ENCODE results near the gene SLC8A1. TPM values are rescaled to one million over a fixed set of nuclear protein-coding genes. Genes with fewer than 3 reads are reported as not detected.

SLC8A1 gene
- total RNA-seq, 2 donors from 2014 or later = 0.66 to 7.8 TPM

DNA sequence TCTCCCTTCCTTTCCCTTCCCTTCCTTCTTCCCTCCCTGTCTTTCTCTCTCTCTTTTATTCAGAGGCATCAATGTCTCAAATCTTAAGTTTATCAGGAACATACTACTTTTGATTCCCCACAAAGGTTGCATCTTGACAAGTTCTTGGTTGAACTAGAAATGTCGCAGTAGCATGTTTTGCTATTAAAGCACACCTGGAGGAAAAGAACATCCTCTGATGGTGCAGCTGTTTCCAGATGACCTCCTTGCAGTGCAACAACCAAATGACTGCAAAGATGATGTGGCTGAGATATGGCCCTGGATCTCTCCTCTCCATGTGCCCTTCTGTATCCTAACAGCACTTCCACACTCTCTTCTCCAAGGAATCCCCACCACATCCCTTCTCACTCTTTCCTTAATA, 127.2 kb downstream of the SLC8A1 start:
- Histone ChIP-seq H3K36me3 (replicated peaks in 1 of 2; ENCODE audit: insufficient read depth in 1 of 2, low read depth in 2 of 2) (no peaks in the 10 kb centered on the region), H3K27ac (no peak overlapping the region), H3K9me3 (no peaks in the 10 kb centered on the region), H3K4me3 (no peak overlapping the region), H3K27me3 (no peaks in the 10 kb centered on the region), H3K4me1 (no peaks in the 10 kb centered on the region)
- ATAC-seq (no peak), DNase-seq (no peak)
- WGBS, 2 donors = 82 to 95% methylated on average over 1 of the region's 1 CpG
- no peak for TF ChIP-seq POLR2A (IDR thresholded peaks at IDR 0.05)
- TF ChIP-seq, protein P1, sequence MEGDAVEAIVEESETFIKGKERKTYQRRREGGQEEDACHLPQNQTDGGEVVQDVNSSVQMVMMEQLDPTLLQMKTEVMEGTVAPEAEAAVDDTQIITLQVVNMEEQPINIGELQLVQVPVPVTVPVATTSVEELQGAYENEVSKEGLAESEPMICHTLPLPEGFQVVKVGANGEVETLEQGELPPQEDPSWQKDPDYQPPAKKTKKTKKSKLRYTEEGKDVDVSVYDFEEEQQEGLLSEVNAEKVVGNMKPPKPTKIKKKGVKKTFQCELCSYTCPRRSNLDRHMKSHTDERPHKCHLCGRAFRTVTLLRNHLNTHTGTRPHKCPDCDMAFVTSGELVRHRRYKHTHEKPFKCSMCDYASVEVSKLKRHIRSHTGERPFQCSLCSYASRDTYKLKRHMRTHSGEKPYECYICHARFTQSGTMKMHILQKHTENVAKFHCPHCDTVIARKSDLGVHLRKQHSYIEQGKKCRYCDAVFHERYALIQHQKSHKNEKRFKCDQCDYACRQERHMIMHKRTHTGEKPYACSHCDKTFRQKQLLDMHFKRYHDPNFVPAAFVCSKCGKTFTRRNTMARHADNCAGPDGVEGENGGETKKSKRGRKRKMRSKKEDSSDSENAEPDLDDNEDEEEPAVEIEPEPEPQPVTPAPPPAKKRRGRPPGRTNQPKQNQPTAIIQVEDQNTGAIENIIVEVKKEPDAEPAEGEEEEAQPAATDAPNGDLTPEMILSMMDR (IDR thresholded peaks at IDR 0.05) = no peak
- intact Hi-C loops (cut with DNase I) = no loop called here

DNA sequence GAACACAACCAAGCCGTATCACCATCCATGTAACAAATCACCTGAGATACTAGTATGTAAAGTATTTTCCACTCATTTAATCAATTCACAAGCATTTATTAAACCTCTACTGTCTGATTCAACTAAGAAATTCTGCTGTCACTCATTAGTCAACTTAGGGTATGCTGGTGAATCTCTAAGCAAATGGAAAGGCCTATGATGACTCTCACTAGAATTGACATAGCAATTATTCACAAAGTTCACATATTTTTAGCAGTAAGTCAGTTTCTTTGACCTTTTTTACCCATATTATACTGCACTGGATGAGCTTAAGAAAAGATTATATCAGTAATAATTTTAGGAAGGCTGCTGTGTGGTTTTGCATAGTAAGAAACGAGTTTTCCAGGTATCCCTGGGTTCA, 130.1 kb downstream of the SLC8A1 start:
- WGBS, 2 donors = 72 to 75% methylated on average over 2 of the region's 2 CpGs
- Histone ChIP-seq H3K36me3 (replicated peaks in 1 of 2; ENCODE audit: insufficient read depth in 1 of 2, low read depth in 2 of 2) (no peaks in the 10 kb centered on the region), H3K4me1 (no peaks in the 10 kb centered on the region), H3K27ac (no peak overlapping the region), H3K4me3 (no peak overlapping the region), H3K27me3 (no peaks in the 10 kb centered on the region), H3K9me3 (no peaks in the 10 kb centered on the region)
- TF ChIP-seq, protein P1 (IDR thresholded peaks at IDR 0.05) = no peak
- TF ChIP-seq POLR2A (IDR thresholded peaks at IDR 0.05) = no peak
- intact Hi-C loops (cut with DNase I) = no loop called here
- ATAC-seq (no peak), DNase-seq (no peak)

DNA sequence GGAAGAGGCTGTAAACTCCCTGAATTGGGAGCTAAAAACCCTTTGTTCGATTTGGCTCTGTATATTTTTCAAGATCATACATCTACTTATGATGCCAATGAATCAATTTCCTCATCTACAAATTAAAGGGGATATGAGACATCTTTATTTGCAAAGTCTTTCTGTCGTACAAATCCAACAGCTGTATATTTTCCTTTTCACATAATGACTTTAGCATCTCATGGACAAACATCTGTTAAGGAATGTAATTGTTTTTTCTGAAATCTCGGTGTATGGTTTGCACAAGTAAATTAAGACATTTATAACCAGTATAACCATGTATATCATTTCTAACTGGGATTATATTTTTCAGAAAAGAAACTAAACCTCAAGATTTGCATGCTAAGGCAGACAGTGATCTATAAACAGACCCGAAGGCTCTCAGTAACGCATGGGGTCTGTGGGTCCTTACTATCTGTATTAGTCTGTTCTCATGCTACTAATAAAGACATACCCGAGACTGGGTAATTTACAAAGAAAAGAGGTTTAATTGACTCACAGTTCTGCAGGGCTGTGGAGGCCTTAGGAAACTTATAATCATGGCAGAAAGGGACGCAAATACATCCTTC, 130.8 kb downstream of the SLC8A1 start:
- H3K36me3 ChIP-seq (replicated peaks in 1 of 2; ENCODE audit: insufficient read depth in 1 of 2, low read depth in 2 of 2) = no peaks in the 10 kb centered on the region
- no peaks in the 10 kb centered on the region for H3K4me1 ChIP-seq
- H3K9me3 ChIP-seq = no peaks in the 10 kb centered on the region
- TF ChIP-seq, protein P1 (IDR thresholded peaks at IDR 0.05) = no peak
- no peak for TF ChIP-seq POLR2A (IDR thresholded peaks at IDR 0.05)
- no peak overlapping the region for H3K27ac ChIP-seq
- no peak for DNase-seq
- intact Hi-C loops (cut with DNase I) = no loop called here
- WGBS, 2 donors = 60 to 73% methylated on average over 7 of the region's 7 CpGs
- no peak overlapping the region for H3K4me3 ChIP-seq
- no peaks in the 10 kb centered on the region for H3K27me3 ChIP-seq
- no peak for ATAC-seq

DNA sequence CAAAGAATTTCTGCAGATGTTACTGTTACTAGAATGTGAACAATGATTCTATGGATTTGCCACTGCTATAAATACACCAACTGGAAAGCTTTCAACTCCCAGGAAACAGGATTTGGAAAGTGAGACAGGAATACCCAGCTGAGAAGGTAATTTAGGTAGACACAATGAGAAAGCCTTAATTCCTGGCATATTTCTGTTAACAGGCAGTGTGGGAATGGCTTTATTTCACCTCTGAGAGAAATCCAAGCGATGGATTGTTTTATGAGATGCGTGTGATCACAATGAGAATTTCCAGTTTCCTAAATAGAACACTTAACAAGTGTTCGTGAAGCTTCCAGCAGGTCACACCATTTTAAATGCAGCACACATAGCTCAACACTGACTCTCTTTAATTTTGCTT, 133.0 kb downstream of the SLC8A1 start:
- no peak for DNase-seq
- no peak for ATAC-seq
- intact Hi-C loops (cut with DNase I) = no loop called here
- H3K27ac ChIP-seq = no peak overlapping the region
- TF ChIP-seq, protein P1 (IDR thresholded peaks at IDR 0.05) = no peak
- no peak for TF ChIP-seq POLR2A (IDR thresholded peaks at IDR 0.05)
- no peak overlapping the region for H3K4me3 ChIP-seq
- H3K9me3 ChIP-seq = no peaks in the 10 kb centered on the region
- H3K36me3 ChIP-seq (replicated peaks in 1 of 2; ENCODE audit: insufficient read depth in 1 of 2, low read depth in 2 of 2) = no peaks in the 10 kb centered on the region
- H3K4me1 ChIP-seq = no peaks in the 10 kb centered on the region
- H3K27me3 ChIP-seq = no peaks in the 10 kb centered on the region
- WGBS, 2 donors = 56 to 58% methylated on average over 3 of the region's 3 CpGs

DNA sequence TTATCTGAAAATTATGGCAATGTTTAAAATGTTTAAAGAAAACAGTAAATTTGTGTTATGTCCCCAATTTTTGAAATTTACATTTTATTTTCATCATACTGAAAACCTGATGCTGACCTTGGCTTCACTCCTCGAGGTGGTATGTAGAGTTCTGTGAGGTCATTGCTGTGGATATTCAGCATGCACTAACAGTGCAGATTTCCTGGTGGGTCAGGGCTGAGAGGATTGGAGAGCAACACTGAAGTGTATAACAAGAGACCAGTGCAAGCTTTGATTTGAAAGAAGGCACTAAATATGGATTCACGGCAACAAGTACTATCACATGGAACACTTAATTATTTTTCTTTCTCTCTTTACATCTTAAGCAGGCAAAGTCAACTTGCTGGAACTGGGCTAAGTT, 134.1 kb downstream of the SLC8A1 start:
- no peaks in the 10 kb centered on the region for H3K36me3 ChIP-seq (replicated peaks in 1 of 2; ENCODE audit: insufficient read depth in 1 of 2, low read depth in 2 of 2)
- ATAC-seq (no peak), DNase-seq (no peak)
- no peaks in the 10 kb centered on the region for H3K27me3 ChIP-seq
- no peak for TF ChIP-seq POLR2A (IDR thresholded peaks at IDR 0.05)
- TF ChIP-seq, protein P1 (IDR thresholded peaks at IDR 0.05) = no peak
- H3K9me3 ChIP-seq = no peaks in the 10 kb centered on the region
- no peak overlapping the region for H3K4me3 ChIP-seq
- no peak overlapping the region for H3K27ac ChIP-seq
- no peaks in the 10 kb centered on the region for H3K4me1 ChIP-seq
- intact Hi-C loops (cut with DNase I) = no loop called here
- WGBS, 2 donors = 54% methylated on average over 2 of the region's 2 CpGs
